HS-27A (cell line): ENCODE measurements around the gene AZIN2.
"Not testable (repeated sequence)": the region's sequence is repeated elsewhere in the genome, so short reads cannot be mapped to it uniquely, and the experiment has no call there.

Source experiments
- DNase-seq: peaks from one replicate; pipeline ENCODE4 v3.0.0-alpha.2; 2012; ENCODE audit warnings: low read depth, missing footprints

The AZIN2 gene

GRCh38 chr1:33057095-33057494, 23.9 kb upstream of the AZIN2 start:
- no peak for DNase-seq

GRCh38 chr1:33060579-33061083, 20.3 kb upstream of the AZIN2 start:
- peak; percentile 77 for DNase-seq

- no peak for DNase-seq
These were observed 19.1 kb upstream of the AZIN2 start for GRCh38 chr1:33061834-33062233.

- not testable (repeated sequence) for DNase-seq
These were observed 16.7 kb upstream of the AZIN2 start for GRCh38 chr1:33064284-33064683.

GRCh38 chr1:33065301-33065700, 15.7 kb upstream of the AZIN2 start:
- no peak for DNase-seq

GRCh38 chr1:33066477-33066876, 14.5 kb upstream of the AZIN2 start:
- DNase-seq: not testable (repeated sequence)

GRCh38 chr1:33068108-33068507, 12.8 kb upstream of the AZIN2 start:
- DNase-seq: not testable (repeated sequence)

- DNase-seq: no peak
These were observed 10.3 kb upstream of the AZIN2 start for GRCh38 chr1:33070628-33071027.

GRCh38 chr1:33072707-33073106, 8.2 kb upstream of the AZIN2 start:
- no peak for DNase-seq

- no peak for DNase-seq
These were observed 6.6 kb upstream of the AZIN2 start for GRCh38 chr1:33074193-33074945.

- DNase-seq: no peak
These were observed 2.8 kb upstream of the AZIN2 start for GRCh38 chr1:33078030-33078591.

- no peak for DNase-seq
These were observed 580 bp upstream of the AZIN2 start for GRCh38 chr1:33080373-33080772.

GRCh38 chr1:33081554-33082305, 777 bp downstream of the AZIN2 start:
- no peak for DNase-seq

GRCh38 chr1:33082575-33083108, 1.7 kb downstream of the AZIN2 start:
- no peak for DNase-seq

GRCh38 chr1:33085332-33085731, 4.4 kb downstream of the AZIN2 start:
- no peak for DNase-seq

GRCh38 chr1:33086384-33086850, 5.5 kb downstream of the AZIN2 start:
- no peak for DNase-seq

- no peak for DNase-seq
These were observed 6.7 kb downstream of the AZIN2 start for GRCh38 chr1:33087677-33088076.

- no peak for DNase-seq
These were observed 7.4 kb downstream of the AZIN2 start for GRCh38 chr1:33088119-33088906.

GRCh38 chr1:33089457-33089856, 8.5 kb downstream of the AZIN2 start:
- no peak for DNase-seq

GRCh38 chr1:33092438-33092837, 11.5 kb downstream of the AZIN2 start:
- DNase-seq: no peak

- DNase-seq: no peak
These were observed 12.1 kb downstream of the AZIN2 start for GRCh38 chr1:33093004-33093403.

GRCh38 chr1:33094486-33094885, 13.5 kb downstream of the AZIN2 start:
- DNase-seq: no peak
